ENCODE data around the gene POLR2F.

Gene POLR2F

GRCh38 chr22:38007330-38007902, 53.9 kb downstream of the POLR2F start:
- DNase-seq (ENCODE audit: low read depth), result no peak

GRCh38 chr22:38009000-38009806, 55.7 kb downstream of the POLR2F start:
- DNase-seq (ENCODE audit: low read depth), result no peak

- no peak for DNase-seq (ENCODE audit: low read depth)
These were observed 59.1 kb downstream of the POLR2F start for GRCh38 chr22:38012604-38013072.

GRCh38 chr22:38014083-38014482, 60.6 kb downstream of the POLR2F start:
- no peak for DNase-seq (ENCODE audit: low read depth)

GRCh38 chr22:38016182-38017151, 63.0 kb downstream of the POLR2F start:
- DNase-seq (ENCODE audit: low read depth), result no peak

GRCh38 chr22:38017272-38017920, 63.9 kb downstream of the POLR2F start:
- DNase-seq (ENCODE audit: low read depth), result no peak

GRCh38 chr22:38017939-38018885, 64.7 kb downstream of the POLR2F start:
- DNase-seq (ENCODE audit: low read depth), result no peak

Measured in GM04503 (cell line).